NT2/D1 (cell line): ENCODE results near the gene RAP2B.

Source experiments
- YY1 ChIP-seq: IDR thresholded peaks from 2 replicates; pipeline ENCODE4 v1.6.1; 2011; ENCODE audit not compliant: insufficient read length, insufficient read depth
- ZNF274 ChIP-seq: IDR thresholded peaks from 2 replicates; pipeline ENCODE4 v1.6.1; 2011; ENCODE audit warnings: mild to moderate bottlenecking, low read depth, low read length

DNA sequence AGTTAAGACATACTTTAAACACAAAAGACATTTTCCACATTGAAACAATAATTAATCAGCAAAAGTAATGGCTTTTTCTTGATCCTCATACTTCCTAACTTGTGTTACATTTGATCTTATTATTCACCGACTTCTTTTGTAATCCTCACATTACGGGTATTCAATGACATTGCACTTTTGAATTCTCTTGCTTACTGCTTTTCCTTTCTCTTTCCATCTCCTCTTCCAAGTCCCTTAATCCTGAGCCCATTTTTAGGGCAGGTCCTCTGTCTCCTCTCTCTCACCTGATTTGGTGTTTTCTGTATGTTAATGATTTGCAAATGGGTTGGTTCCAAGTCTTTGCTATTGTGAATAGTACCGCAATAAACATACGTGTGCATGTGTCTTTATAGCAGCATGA, 48.5 kb upstream of the RAP2B start:
- TF ChIP-seq YY1 (no peak), ZNF274 (no peak)
